ENCODE data around the gene WIZ.
"Not testable (repeated sequence)": the region's sequence is repeated elsewhere in the genome, so short reads cannot be mapped to it uniquely, and the experiment has no call there.

DNA sequence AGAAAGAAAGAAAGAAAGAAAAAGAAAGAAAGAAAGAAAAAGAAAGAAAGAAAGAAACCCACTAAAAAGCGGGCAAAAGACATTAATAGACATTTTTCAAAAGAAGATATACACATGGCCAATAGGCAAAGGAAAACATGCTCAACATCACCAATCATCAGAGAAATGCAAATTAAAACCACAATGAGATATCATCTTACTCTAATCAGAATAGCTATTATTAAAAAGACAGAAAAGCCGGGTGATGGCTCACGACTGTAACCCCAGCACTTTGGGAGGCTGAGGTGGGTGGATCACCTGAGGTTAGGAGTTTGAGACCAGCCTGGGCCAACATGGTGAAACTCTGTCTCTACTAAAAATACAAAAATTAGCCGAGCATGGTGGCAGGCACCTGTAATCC lies 24.1 kb upstream of the WIZ start:
- TF ChIP-seq EP300, POLR2A (IDR thresholded peaks at IDR 0.05): not testable (repeated sequence)
- TF ChIP-seq, protein P1, sequence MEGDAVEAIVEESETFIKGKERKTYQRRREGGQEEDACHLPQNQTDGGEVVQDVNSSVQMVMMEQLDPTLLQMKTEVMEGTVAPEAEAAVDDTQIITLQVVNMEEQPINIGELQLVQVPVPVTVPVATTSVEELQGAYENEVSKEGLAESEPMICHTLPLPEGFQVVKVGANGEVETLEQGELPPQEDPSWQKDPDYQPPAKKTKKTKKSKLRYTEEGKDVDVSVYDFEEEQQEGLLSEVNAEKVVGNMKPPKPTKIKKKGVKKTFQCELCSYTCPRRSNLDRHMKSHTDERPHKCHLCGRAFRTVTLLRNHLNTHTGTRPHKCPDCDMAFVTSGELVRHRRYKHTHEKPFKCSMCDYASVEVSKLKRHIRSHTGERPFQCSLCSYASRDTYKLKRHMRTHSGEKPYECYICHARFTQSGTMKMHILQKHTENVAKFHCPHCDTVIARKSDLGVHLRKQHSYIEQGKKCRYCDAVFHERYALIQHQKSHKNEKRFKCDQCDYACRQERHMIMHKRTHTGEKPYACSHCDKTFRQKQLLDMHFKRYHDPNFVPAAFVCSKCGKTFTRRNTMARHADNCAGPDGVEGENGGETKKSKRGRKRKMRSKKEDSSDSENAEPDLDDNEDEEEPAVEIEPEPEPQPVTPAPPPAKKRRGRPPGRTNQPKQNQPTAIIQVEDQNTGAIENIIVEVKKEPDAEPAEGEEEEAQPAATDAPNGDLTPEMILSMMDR (IDR thresholded peaks at IDR 0.05), result not testable (repeated sequence)
